GM20000 (cell line): ENCODE results near the gene SELENOM.
"Not testable (repeated sequence)": the region's sequence is repeated elsewhere in the genome, so short reads cannot be mapped to it uniquely, and the experiment has no call there.

Experiments used
- DNase-seq: peaks from one replicate; pipeline ENCODE4 v3.0.0; 2012; ENCODE audit warnings: low spot score
- CTCF ChIP-seq: IDR thresholded peaks from 2 replicates; pipeline ENCODE4 v1.5.1; 2012; ENCODE audit warnings: mild to moderate bottlenecking, control low read depth; ENCODE audit errors: extremely low read depth, missing control alignments

SELENOM gene

GRCh38 chr22:31064369-31064768 lies 43.0 kb downstream of the SELENOM start:
- TF ChIP-seq CTCF, result no peak
- DNase-seq, result no peak

GRCh38 chr22:31062566-31063230 lies 44.7 kb downstream of the SELENOM start:
- TF ChIP-seq CTCF, result no peak
- DNase-seq, result no peak

- DNase-seq, result not testable (repeated sequence)
Observed at GRCh38 chr22:31059663-31060062, 47.7 kb downstream of the SELENOM start.

- no peak for DNase-seq
- no peak for TF ChIP-seq CTCF
Observed at GRCh38 chr22:31056986-31057599, 50.3 kb downstream of the SELENOM start.

- no peak for TF ChIP-seq CTCF
- DNase-seq, result no peak
Observed at GRCh38 chr22:31055635-31056159, 51.7 kb downstream of the SELENOM start.

- TF ChIP-seq CTCF, result no peak
- DNase-seq, result no peak
Observed at GRCh38 chr22:31055117-31055634, 52.2 kb downstream of the SELENOM start.
